ENCODE measurements around the gene PRKCA. TPM values are rescaled to one million over a fixed set of nuclear protein-coding genes. Genes with fewer than 3 reads are reported as not detected.

The PRKCA gene
- total RNA-seq, 1 experiment from 2014 or later = 22.6 TPM

DNA sequence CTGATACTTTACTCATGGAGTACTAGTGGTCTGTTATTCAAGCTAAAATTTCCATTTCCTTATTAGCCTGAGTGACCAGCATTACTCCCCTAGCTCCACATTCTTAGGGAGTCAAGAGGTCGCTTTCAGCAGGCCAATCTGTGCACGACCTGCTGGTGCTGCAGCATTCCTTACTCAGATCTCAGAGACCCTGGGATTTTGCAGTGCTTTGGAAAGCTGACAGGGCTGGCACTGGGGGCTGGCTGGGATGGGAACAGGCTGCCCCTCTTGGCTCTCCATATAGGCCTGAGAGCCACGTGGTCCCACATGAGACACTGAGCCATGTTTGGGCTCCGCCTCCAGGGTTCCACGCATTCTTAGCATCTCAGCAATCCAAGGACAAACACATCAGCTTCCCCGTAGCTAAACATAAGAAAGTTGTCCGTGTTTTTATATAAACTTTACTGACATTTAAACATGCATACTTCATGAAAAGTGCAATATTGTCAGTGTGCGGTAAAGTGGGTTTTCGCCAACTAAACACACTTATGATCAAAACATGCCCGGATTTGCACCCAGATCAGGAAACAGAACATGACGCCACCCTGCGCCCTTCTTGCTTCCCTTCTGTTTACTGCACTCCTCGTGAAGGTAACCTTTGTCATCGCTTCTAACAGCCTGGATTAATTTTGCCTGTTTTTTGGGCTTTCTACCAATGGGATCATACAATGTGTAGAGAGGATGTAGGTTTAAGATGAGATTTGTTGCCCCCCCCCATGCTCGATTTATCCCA is 278.0 kb downstream of the PRKCA start:
- no TSS peak for BruUV-seq (replicated peaks)
- POLR2A ChIA-PET (ENCODE audit: unreplicated experiment) = no interaction called here
- ATAC-seq = no peak
- Histone ChIP-seq H3K9me3 (ENCODE audit: low read length) (no peaks in the 10 kb centered on the region), H4K20me1 (ENCODE audit: low read length) (no peaks in the 10 kb centered on the region), H3F3A (ENCODE audit: low read length, unreplicated experiment) (no peaks in the 10 kb centered on the region), H3K4me2 (ENCODE audit: low read length) (no peak overlapping the region), H3K27ac (ENCODE audit: low read length) (no peak overlapping the region), H3K4me3 (ENCODE audit: low read length) (no peak overlapping the region), H3K9ac (ENCODE audit: low read length) (no peak overlapping the region), H3K36me3 (ENCODE audit: low read depth, low read length) (no peaks in the 10 kb centered on the region), H3K9me2 (replicated peaks; ENCODE audit: low read length) (no peaks in the 10 kb centered on the region), H3K79me2 (ENCODE audit: low read length) (no peaks in the 10 kb centered on the region), H3K27me3 (ENCODE audit: low read length) (no peaks in the 10 kb centered on the region), H3K4me1 (ENCODE audit: insufficient read depth, low read length) (no peaks in the 10 kb centered on the region), H2AFZ (ENCODE audit: low read length) (no peak overlapping the region)
- DNase-seq = no peak
- CTCF ChIA-PET = interaction anchor here (0.6 kb wide), 1 partner anchor 30 kb away, joined by 3 read pairs; no protein-coding TSS in a partner anchor
- no peak for TF ChIP-seq EZH2phosphoT487 (IDR thresholded peaks at IDR 0.05; ENCODE audit: borderline replicate concordance, low read length)
- TF ChIP-seq, protein P1, sequence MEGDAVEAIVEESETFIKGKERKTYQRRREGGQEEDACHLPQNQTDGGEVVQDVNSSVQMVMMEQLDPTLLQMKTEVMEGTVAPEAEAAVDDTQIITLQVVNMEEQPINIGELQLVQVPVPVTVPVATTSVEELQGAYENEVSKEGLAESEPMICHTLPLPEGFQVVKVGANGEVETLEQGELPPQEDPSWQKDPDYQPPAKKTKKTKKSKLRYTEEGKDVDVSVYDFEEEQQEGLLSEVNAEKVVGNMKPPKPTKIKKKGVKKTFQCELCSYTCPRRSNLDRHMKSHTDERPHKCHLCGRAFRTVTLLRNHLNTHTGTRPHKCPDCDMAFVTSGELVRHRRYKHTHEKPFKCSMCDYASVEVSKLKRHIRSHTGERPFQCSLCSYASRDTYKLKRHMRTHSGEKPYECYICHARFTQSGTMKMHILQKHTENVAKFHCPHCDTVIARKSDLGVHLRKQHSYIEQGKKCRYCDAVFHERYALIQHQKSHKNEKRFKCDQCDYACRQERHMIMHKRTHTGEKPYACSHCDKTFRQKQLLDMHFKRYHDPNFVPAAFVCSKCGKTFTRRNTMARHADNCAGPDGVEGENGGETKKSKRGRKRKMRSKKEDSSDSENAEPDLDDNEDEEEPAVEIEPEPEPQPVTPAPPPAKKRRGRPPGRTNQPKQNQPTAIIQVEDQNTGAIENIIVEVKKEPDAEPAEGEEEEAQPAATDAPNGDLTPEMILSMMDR (conservative IDR thresholded peaks at IDR 0.05; ENCODE audit: low read depth, low read length) = no peak
- TF ChIP-seq EZH2 (IDR thresholded peaks at IDR 0.05; ENCODE audit: low read length, unreplicated experiment) = no peak
- intact Hi-C loops (cut with micrococcal nuclease) = no loop called here

DNA sequence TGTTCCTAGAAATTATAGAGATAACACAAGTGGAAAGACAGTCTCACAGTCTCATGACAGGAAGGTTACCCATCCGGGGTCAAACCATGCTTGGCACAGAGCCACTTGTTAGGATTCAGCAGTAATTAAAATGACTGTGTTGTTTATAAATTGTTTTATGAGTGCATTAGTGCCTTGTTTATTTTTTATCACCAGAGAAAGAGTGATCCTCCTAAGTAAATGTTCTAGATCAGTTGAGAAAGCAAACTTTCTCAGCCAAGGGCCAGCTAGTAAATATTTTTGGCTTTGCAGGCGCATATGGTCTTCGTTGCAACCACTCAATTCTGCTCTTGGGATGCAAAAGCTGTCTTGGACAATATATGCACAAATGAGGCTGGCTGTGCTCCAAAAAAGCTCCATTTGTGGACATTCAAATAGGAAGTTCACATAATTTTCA is 278.6 kb downstream of the PRKCA start:
- ATAC-seq (no peak), DNase-seq (no peak)
- ChIA-PET POLR2A (ENCODE audit: unreplicated experiment) (no interaction called here), CTCF (interaction anchor here (0.6 kb wide), 1 partner anchor 30 kb away, joined by 3 read pairs; no protein-coding TSS in a partner anchor)
- no peak overlapping the region for H2AFZ ChIP-seq (ENCODE audit: low read length)
- H3K9ac ChIP-seq (ENCODE audit: low read length) = no peak overlapping the region
- H3K79me2 ChIP-seq (ENCODE audit: low read length) = no peaks in the 10 kb centered on the region
- no peaks in the 10 kb centered on the region for H4K20me1 ChIP-seq (ENCODE audit: low read length)
- no TSS peak for BruUV-seq (replicated peaks)
- H3K27ac ChIP-seq (ENCODE audit: low read length) = no peak overlapping the region
- no peaks in the 10 kb centered on the region for H3K27me3 ChIP-seq (ENCODE audit: low read length)
- no peaks in the 10 kb centered on the region for H3F3A ChIP-seq (ENCODE audit: low read length, unreplicated experiment)
- no peaks in the 10 kb centered on the region for H3K9me3 ChIP-seq (ENCODE audit: low read length)
- no peaks in the 10 kb centered on the region for H3K4me1 ChIP-seq (ENCODE audit: insufficient read depth, low read length)
- TF ChIP-seq, protein P1 (conservative IDR thresholded peaks at IDR 0.05; ENCODE audit: low read depth, low read length) = no peak
- TF ChIP-seq EZH2 (IDR thresholded peaks at IDR 0.05; ENCODE audit: low read length, unreplicated experiment) (no peak), EZH2phosphoT487 (IDR thresholded peaks at IDR 0.05; ENCODE audit: borderline replicate concordance, low read length) (no peak)
- H3K4me3 ChIP-seq (ENCODE audit: low read length) = no peak overlapping the region
- no peaks in the 10 kb centered on the region for H3K9me2 ChIP-seq (replicated peaks; ENCODE audit: low read length)
- no peaks in the 10 kb centered on the region for H3K36me3 ChIP-seq (ENCODE audit: low read depth, low read length)
- intact Hi-C loops (cut with micrococcal nuclease) = no loop called here
- H3K4me2 ChIP-seq (ENCODE audit: low read length) = no peak overlapping the region
